GM18505 (cell line): Measurements from ENCODE around the gene NSMCE3.
A peak's percentile ranks its signal among the peaks of the same experiment; 100 is the strongest.

Experiments used
- ATAC-seq: cut with Tn5 transposase; IDR thresholded peaks from one replicate; pipeline ENCODE4 v1.9.1; 2021; ENCODE audit not compliant: unreplicated experiment
- POLR2A ChIP-seq: IDR thresholded peaks from 4 replicates; pipeline ENCODE4 v1.6.1; 2011; ENCODE audit warnings: borderline replicate concordance; ENCODE audit not compliant: insufficient read depth, insufficient read length; ENCODE audit errors: extremely low read depth

NSMCE3 gene

GRCh38 chr15:29283381-29283780 is 13.8 kb upstream of the NSMCE3 start:
- no peak for ATAC-seq
- no peak for TF ChIP-seq POLR2A

- TF ChIP-seq POLR2A, result no peak
- ATAC-seq, result no peak
Measured at GRCh38 chr15:29280514-29280913, 10.9 kb upstream of the NSMCE3 start.

GRCh38 chr15:29278436-29279105 is 8.9 kb upstream of the NSMCE3 start:
- no peak for ATAC-seq
- no peak for TF ChIP-seq POLR2A

- no peak for ATAC-seq
- TF ChIP-seq POLR2A, result no peak
Measured at GRCh38 chr15:29276366-29276765, 6.7 kb upstream of the NSMCE3 start.

GRCh38 chr15:29275855-29276254 is 6.2 kb upstream of the NSMCE3 start:
- TF ChIP-seq POLR2A, result no peak
- ATAC-seq, result no peak

GRCh38 chr15:29274946-29275345 is 5.3 kb upstream of the NSMCE3 start:
- TF ChIP-seq POLR2A, result no peak
- no peak for ATAC-seq

GRCh38 chr15:29272219-29272618 is 2.6 kb upstream of the NSMCE3 start:
- ATAC-seq, result no peak
- TF ChIP-seq POLR2A, result no peak

- ATAC-seq, result no peak
- TF ChIP-seq POLR2A, result no peak
Measured at GRCh38 chr15:29270976-29271375, 1.4 kb upstream of the NSMCE3 start.

- peak; percentile 17 for ATAC-seq
- no peak for TF ChIP-seq POLR2A
Measured at GRCh38 chr15:29270169-29270955, 740 bp upstream of the NSMCE3 start.

GRCh38 chr15:29268706-29269484 is 727 bp downstream of the NSMCE3 start:
- no peak for TF ChIP-seq POLR2A
- peak; percentile 31 for ATAC-seq

- no peak for TF ChIP-seq POLR2A
Measured at GRCh38 chr15:29266052-29266582, 3.5 kb downstream of the NSMCE3 start.

GRCh38 chr15:29263289-29263688 is 6.3 kb downstream of the NSMCE3 start:
- no peak for ATAC-seq

More at GRCh38 chr15:29266052-29266582, 3.5 kb downstream of the NSMCE3 start:
- ATAC-seq, result no peak

GRCh38 chr15:29262738-29263137 is 6.9 kb downstream of the NSMCE3 start:
- no peak for TF ChIP-seq POLR2A
- no peak for ATAC-seq

More at GRCh38 chr15:29263289-29263688, 6.3 kb downstream of the NSMCE3 start:
- no peak for TF ChIP-seq POLR2A

- no peak for TF ChIP-seq POLR2A
- ATAC-seq, result no peak
Measured at GRCh38 chr15:29260896-29261295, 8.7 kb downstream of the NSMCE3 start.

- no peak for ATAC-seq
- TF ChIP-seq POLR2A, result no peak
Measured at GRCh38 chr15:29259233-29259632, 10.4 kb downstream of the NSMCE3 start.
